H54 (cell line): ENCODE measurements around the gene TMEM98.
"Not testable (repeated sequence)": the region's sequence is repeated elsewhere in the genome, so short reads cannot be mapped to it uniquely, and the experiment has no call there.

Source experiments
- DNase-seq: peaks from one replicate; pipeline ENCODE4 v3.0.0; 2011; ENCODE audit warnings: low spot score, mixed read lengths; ENCODE audit not compliant: insufficient read length
- FAIRE-seq: peaks from 3 replicates; lab custom pipeline; 2011; peaks lifted over from hg19 to GRCh38; lab: Jason Lieb, UNC
- POLR2A ChIP-seq: IDR thresholded peaks from 2 replicates; pipeline ENCODE4 v1.6.1; 2011; ENCODE audit warnings: low read depth, mild to moderate bottlenecking, low read length

Gene TMEM98

GRCh38 chr17:32921017-32921416 is 6.9 kb upstream of the TMEM98 start:
- no peak for FAIRE-seq
- TF ChIP-seq POLR2A = no peak
- DNase-seq = no peak

- not testable (repeated sequence) for FAIRE-seq, DNase-seq
Observed at GRCh38 chr17:32923905-32924304, 4.0 kb upstream of the TMEM98 start.

GRCh38 chr17:32926183-32926582 is 1.8 kb upstream of the TMEM98 start:
- DNase-seq (no peak), FAIRE-seq (no peak)

GRCh38 chr17:32926789-32927188 is 1.2 kb upstream of the TMEM98 start:
- not testable (repeated sequence) for FAIRE-seq, DNase-seq

More at GRCh38 chr17:32926183-32926582, 1.8 kb upstream of the TMEM98 start:
- no peak for TF ChIP-seq POLR2A

- FAIRE-seq (no peak), DNase-seq (no peak)
- no peak for TF ChIP-seq POLR2A
Observed at GRCh38 chr17:32927201-32927723, 691 bp upstream of the TMEM98 start.

GRCh38 chr17:32928586-32929535 is 908 bp downstream of the TMEM98 start:
- DNase-seq (no peak), FAIRE-seq (no peak)
- TF ChIP-seq POLR2A = no peak

- FAIRE-seq (no peak), DNase-seq (no peak)
- no peak for TF ChIP-seq POLR2A
Observed at GRCh38 chr17:32929588-32929987, 1.6 kb downstream of the TMEM98 start.

GRCh38 chr17:32930512-32930911 is 2.6 kb downstream of the TMEM98 start:
- DNase-seq = no peak
- no peak for TF ChIP-seq POLR2A
- no peak for FAIRE-seq

GRCh38 chr17:32931686-32932085 is 3.7 kb downstream of the TMEM98 start:
- FAIRE-seq (no peak), DNase-seq (no peak)
- no peak for TF ChIP-seq POLR2A

- FAIRE-seq (no peak), DNase-seq (no peak)
- TF ChIP-seq POLR2A = no peak
Observed at GRCh38 chr17:32933881-32934280, 5.9 kb downstream of the TMEM98 start.

GRCh38 chr17:32935726-32936125 is 7.8 kb downstream of the TMEM98 start:
- FAIRE-seq (no peak), DNase-seq (no peak)
- no peak for TF ChIP-seq POLR2A

- no peak for FAIRE-seq
- no peak for TF ChIP-seq POLR2A
- no peak for DNase-seq
Observed at GRCh38 chr17:32936186-32936893, 8.4 kb downstream of the TMEM98 start.

GRCh38 chr17:32936894-32937500 is 9.0 kb downstream of the TMEM98 start:
- FAIRE-seq (no peak), DNase-seq (peak; percentile 26)
- TF ChIP-seq POLR2A = no peak
